Chondrocyte (in vitro differentiated cells): ENCODE data around the gene GLUL. TPM values are rescaled to one million over a fixed set of nuclear protein-coding genes. Genes with fewer than 3 reads are reported as not detected.
"Not testable (repeated sequence)": the region's sequence is repeated elsewhere in the genome, so short reads cannot be mapped to it uniquely, and the experiment has no call there.

Experiments used
- DNase-seq: peaks from one replicate; pipeline ENCODE4 v3.0.0; 2021; ENCODE audit warnings: mixed read lengths, low spot score
- H3K27ac Mint-ChIP-seq: one replicate; pipeline ENCODE4 v1.8.0; 2021; ENCODE audit warnings: mild to moderate bottlenecking, moderate library complexity, mixed read lengths; ENCODE audit not compliant: unreplicated experiment
- H3K27me3 Mint-ChIP-seq: 2 replicates; pipeline ENCODE4 v1.8.0; 2021; ENCODE audit warnings: low read depth, mixed read lengths
- H3K36me3 Mint-ChIP-seq: 2 replicates; pipeline ENCODE4 v1.8.0; 2021; ENCODE audit warnings: low read depth, mixed read lengths
- H3K4me1 Mint-ChIP-seq: 2 replicates; pipeline ENCODE4 v1.8.0; 2021; ENCODE audit warnings: low read depth, mild to moderate bottlenecking, mixed read lengths
- H3K4me3 Mint-ChIP-seq: one replicate; pipeline ENCODE4 v1.8.0; 2021; ENCODE audit warnings: mild to moderate bottlenecking, moderate library complexity, mixed read lengths; ENCODE audit not compliant: unreplicated experiment
- H3K9me3 Mint-ChIP-seq: 2 replicates; pipeline ENCODE4 v1.8.0; 2021; ENCODE audit warnings: low read depth, mixed read lengths
- total RNA-seq: library from RNA; stranded (reverse); gene quantifications from 3 replicates; pipeline ENCODE4 v1.2.1, GENCODE V29; 2021
- TF ChIP-seq, protein P1 (sequence below): fragments of 200-600 bp; sonication (generic); IDR thresholded peaks from 2 replicates; pipeline ENCODE4 v1.5.0; 2021; ENCODE audit warnings: antibody characterized with exemption, mild to moderate bottlenecking, moderate library complexity

GLUL gene
- total RNA-seq, 1 donor from 2014 or later = 94.4 TPM

DNA sequence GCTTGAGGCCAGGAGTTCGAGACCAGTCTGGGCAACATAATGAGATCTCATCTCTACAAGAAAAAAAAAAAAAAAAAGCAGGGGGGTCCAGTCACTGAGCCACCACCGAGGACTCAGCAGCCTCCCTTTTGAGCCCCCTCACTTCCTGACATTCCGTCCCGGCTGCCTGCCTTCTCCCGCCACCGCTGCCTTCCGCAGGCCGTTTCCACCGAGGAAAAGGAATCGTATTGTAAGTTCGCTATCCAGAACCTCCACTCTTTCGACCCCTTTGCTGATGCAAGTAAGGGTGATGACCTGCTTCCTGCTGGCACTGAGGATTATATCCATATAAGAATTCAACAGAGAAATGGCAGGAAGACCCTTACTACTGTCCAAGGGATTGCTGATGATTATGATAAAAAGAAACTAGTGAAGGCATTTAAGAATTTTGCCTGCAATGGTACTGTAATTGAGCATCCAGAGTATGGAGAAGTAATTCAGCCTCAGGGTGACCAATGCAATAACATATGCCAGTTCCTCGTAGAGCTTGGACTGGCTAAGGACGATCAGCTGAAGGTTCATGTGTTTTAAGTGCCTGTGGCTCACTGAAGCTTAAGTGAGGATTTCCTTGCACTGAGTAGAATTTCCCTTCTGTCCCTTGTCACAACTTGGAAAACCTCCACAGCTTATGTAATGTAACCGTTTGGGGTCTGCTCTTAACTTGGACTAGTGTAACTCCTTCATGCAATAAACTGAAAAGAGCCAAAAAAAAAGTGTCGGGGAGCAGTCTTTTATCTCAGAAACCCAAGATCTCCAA, 55.6 kb downstream of the GLUL start:
- H3K27me3 Mint-ChIP-seq = peaks cover 26% of the 10 kb centered on the region
- no peak for DNase-seq
- peaks cover 5% of the 10 kb centered on the region for H3K4me1 Mint-ChIP-seq
- no peak overlapping the region for H3K4me3 Mint-ChIP-seq
- TF ChIP-seq, protein P1, sequence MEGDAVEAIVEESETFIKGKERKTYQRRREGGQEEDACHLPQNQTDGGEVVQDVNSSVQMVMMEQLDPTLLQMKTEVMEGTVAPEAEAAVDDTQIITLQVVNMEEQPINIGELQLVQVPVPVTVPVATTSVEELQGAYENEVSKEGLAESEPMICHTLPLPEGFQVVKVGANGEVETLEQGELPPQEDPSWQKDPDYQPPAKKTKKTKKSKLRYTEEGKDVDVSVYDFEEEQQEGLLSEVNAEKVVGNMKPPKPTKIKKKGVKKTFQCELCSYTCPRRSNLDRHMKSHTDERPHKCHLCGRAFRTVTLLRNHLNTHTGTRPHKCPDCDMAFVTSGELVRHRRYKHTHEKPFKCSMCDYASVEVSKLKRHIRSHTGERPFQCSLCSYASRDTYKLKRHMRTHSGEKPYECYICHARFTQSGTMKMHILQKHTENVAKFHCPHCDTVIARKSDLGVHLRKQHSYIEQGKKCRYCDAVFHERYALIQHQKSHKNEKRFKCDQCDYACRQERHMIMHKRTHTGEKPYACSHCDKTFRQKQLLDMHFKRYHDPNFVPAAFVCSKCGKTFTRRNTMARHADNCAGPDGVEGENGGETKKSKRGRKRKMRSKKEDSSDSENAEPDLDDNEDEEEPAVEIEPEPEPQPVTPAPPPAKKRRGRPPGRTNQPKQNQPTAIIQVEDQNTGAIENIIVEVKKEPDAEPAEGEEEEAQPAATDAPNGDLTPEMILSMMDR = no peak
- H3K36me3 Mint-ChIP-seq = no peaks in the 10 kb centered on the region
- H3K9me3 Mint-ChIP-seq = no peaks in the 10 kb centered on the region
- no peak overlapping the region for H3K27ac Mint-ChIP-seq

DNA sequence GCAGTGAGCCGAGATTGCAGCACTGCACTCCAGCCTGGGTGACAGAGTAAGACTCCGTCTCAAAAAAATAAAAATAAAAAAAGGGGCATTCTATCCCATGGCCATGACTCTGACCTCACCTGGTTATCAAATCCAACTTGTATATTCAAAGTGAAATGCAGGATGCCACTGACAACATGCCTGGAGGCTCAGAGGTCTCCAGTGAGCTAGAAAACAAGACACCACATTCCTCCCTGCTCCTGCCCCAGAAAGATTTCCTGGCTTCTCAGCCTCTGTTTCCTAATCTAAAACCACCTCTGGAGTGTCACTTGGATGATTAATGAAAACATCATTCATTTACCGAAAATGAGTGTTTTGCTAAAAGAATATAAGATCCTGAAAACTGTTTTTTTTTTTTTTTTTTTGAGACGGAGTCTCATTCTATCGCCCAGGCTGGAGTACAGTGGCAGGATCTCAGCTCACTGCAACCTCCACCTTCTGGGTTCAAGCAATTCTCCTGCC, 58.5 kb downstream of the GLUL start:
- H3K27me3 Mint-ChIP-seq = peaks cover 26% of the 10 kb centered on the region
- H3K27ac Mint-ChIP-seq, H3K4me1 Mint-ChIP-seq, H3K9me3 Mint-ChIP-seq, H3K4me3 Mint-ChIP-seq, DNase-seq, H3K36me3 Mint-ChIP-seq: not testable (repeated sequence)

DNA sequence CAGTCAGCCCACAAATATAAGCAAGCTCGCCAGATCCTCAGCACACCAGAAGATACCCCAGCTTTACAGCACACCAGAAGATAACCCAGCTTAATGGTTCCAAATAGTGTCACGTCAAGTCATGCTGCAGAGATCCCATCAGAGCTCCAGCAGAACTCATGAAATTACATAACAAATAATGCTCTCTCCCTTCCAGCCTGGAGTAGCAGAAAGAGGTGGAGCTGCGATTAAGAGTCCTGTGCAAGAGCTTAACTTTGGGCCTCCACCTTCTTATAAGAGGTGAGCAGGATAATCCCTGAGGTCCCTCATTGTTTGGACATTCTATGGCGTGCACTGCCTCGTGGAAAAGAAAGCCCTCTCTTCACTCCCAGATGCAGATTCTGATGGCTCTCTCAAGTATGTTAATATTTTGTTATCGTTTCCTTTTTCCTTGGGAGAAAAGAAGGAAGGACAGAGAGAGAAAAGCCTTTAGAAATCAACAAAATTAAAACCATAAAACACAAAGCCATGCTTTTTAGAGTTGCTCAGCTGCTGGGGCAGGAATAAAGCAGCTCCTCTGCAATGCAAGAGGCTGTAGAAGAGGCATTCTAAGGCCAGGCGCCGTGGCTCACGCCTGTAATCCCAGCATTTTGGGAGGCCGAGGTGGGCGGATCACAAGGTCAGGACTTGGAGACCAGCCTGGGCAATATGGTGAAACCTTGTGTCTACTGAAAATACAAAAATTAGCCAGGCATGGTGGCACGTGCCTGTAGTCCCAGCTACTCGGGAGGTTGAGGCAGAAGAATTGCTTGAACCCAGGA, 59.1 kb downstream of the GLUL start:
- TF ChIP-seq, protein P1 = no peak
- Mint-ChIP-seq H3K4me1 (no peaks in the 10 kb centered on the region), H3K4me3 (no peak overlapping the region), H3K27me3 (peaks cover 24% of the 10 kb centered on the region), H3K9me3 (no peaks in the 10 kb centered on the region), H3K27ac (no peak overlapping the region), H3K36me3 (no peaks in the 10 kb centered on the region)
- DNase-seq = no peak

Other genes starting within 250 kb of the GLUL start
- gene TEDDM1, start 8.9 kb upstream of the GLUL start, total RNA-seq = not detected in 3 replicates
- not detected in 3 replicates for gene RGSL1, start 58.4 kb upstream of the GLUL start, total RNA-seq
- gene RNASEL, start 197.5 kb upstream of the GLUL start, total RNA-seq = 3.5 to 5.2 TPM (median 4.0 TPM) in 3 replicates
- 0.56 to 7.7 TPM (median 7.0 TPM) in 3 replicates for gene RGS16, start 212.6 kb upstream of the GLUL start, total RNA-seq